Measurements from ENCODE around the gene NAALADL2. TPM values are rescaled to one million over a fixed set of nuclear protein-coding genes. Genes with fewer than 3 reads are reported as not detected.

Gene NAALADL2
- total and polyA plus RNA-seq, 2 donors (not counting 1 experiment from before 2014, with no cell fraction given): not detected

GRCh38 chr3:175477651-175478224 lies 618.6 kb downstream of the NAALADL2 start:
- no peaks in the 10 kb centered on the region for H3K27me3 ChIP-seq (replicated peaks in 1 of 4; ENCODE audit: control extremely low read depth in 1 of 4, control insufficient read depth in 3 of 4, insufficient read depth in 4 of 4, low read length in 3 of 4)
- H3K27ac ChIP-seq (ENCODE audit: low read length in 2 of 2): no peak overlapping the region
- H2AFZ ChIP-seq (ENCODE audit: insufficient read depth, low read depth, low read length, poor library complexity, severe bottlenecking): no peak overlapping the region
- Mint-ChIP-seq H3K9me3 (ENCODE audit: insufficient read depth) (no peaks in the 10 kb centered on the region), H3K4me3 (no peak overlapping the region), H3K27me3 (no peaks in the 10 kb centered on the region), H3K27ac (no peak overlapping the region), H3K4me1 (no peaks in the 10 kb centered on the region)
- no peak overlapping the region for H3K4me3 ChIP-seq (ENCODE audit: control extremely low read depth in 1 of 5, extremely low read depth in 1 of 5, insufficient read depth in 1 of 5, low read depth in 2 of 5, low read length in 4 of 5)
- no peaks in the 10 kb centered on the region for H3K4me1 ChIP-seq (ENCODE audit: control insufficient read depth in 2 of 2, insufficient read depth in 2 of 2, low read length in 2 of 2)
- POLR2A ChIA-PET: no interaction called here
- H3K79me2 ChIP-seq (ENCODE audit: control insufficient read depth, insufficient read depth, low read length): no peaks in the 10 kb centered on the region
- intact Hi-C loops (cut with micrococcal nuclease): no loop called here
- no peaks in the 10 kb centered on the region for H3K9me3 ChIP-seq (ENCODE audit: control extremely low read depth in 1 of 3, control insufficient read depth in 2 of 3, insufficient read depth in 1 of 3, low read length in 2 of 3)
- DNase-seq (no peak), ATAC-seq (ENCODE audit: low read depth) (no peak)
- H3K9ac ChIP-seq (ENCODE audit: low read length): no peak overlapping the region
- H3K4me2 ChIP-seq (replicated peaks; ENCODE audit: low read depth, low read length, poor library complexity, severe bottlenecking): no peak overlapping the region
- no CpG with 5 or more reads among the region's 2 CpGs for WGBS (ENCODE audit: insufficient coverage)
- no peaks in the 10 kb centered on the region for H3K36me3 ChIP-seq (replicated peaks in 1 of 2; ENCODE audit: control extremely low read depth in 1 of 2, control insufficient read depth in 1 of 2, extremely low read depth in 1 of 2, insufficient read depth in 2 of 2, low read length in 1 of 2)
- CTCF ChIA-PET: no interaction called here
- TF ChIP-seq EZH2 (IDR thresholded peaks at IDR 0.05; ENCODE audit: borderline replicate concordance, insufficient read depth, low read depth, low read length, poor library complexity, severe bottlenecking): no peak
- no peak for TF ChIP-seq CTCF (IDR thresholded peaks at IDR 0.05)
- no peaks in the 10 kb centered on the region for H4K20me1 ChIP-seq (ENCODE audit: control insufficient read depth, insufficient read depth, low read length, poor library complexity, severe bottlenecking)

DNA sequence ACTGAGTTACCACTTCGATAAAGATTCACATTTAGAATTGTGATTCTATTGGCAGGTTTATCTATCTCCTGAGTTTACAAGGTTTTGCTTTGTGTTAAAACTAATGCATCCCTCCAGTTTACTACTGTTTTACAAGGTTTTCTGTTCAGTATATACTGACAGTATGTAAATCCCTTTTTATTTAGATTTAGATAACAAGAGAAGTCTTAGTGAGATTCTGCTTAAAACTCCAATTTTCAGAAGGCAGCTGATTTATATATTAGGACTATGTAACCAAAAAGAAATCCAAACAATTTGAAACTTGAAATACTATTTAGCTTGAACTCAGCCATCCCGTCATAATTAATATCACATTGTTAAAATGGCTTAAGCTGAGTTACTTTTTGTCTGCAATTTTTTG lies 619.2 kb downstream of the NAALADL2 start:
- no peaks in the 10 kb centered on the region for H3K27me3 ChIP-seq (replicated peaks in 1 of 4; ENCODE audit: control extremely low read depth in 1 of 4, control insufficient read depth in 3 of 4, insufficient read depth in 4 of 4, low read length in 3 of 4)
- intact Hi-C loops (cut with micrococcal nuclease): no loop called here
- H2AFZ ChIP-seq (ENCODE audit: insufficient read depth, low read depth, low read length, poor library complexity, severe bottlenecking): no peak overlapping the region
- no peak overlapping the region for H3K27ac Mint-ChIP-seq
- H3K4me3 Mint-ChIP-seq: no peak overlapping the region
- no peaks in the 10 kb centered on the region for H3K4me1 Mint-ChIP-seq
- H3K9me3 ChIP-seq (ENCODE audit: control extremely low read depth in 1 of 3, control insufficient read depth in 2 of 3, insufficient read depth in 1 of 3, low read length in 2 of 3): no peaks in the 10 kb centered on the region
- no peak overlapping the region for H3K27ac ChIP-seq (ENCODE audit: low read length in 2 of 2)
- H3K9ac ChIP-seq (ENCODE audit: low read length): no peak overlapping the region
- H3K4me3 ChIP-seq (ENCODE audit: control extremely low read depth in 1 of 5, extremely low read depth in 1 of 5, insufficient read depth in 1 of 5, low read depth in 2 of 5, low read length in 4 of 5): no peak overlapping the region
- TF ChIP-seq EZH2 (IDR thresholded peaks at IDR 0.05; ENCODE audit: borderline replicate concordance, insufficient read depth, low read depth, low read length, poor library complexity, severe bottlenecking) (no peak), CTCF (IDR thresholded peaks at IDR 0.05) (no peak)
- CTCF ChIA-PET: no interaction called here
- no peaks in the 10 kb centered on the region for H3K79me2 ChIP-seq (ENCODE audit: control insufficient read depth, insufficient read depth, low read length)
- no peaks in the 10 kb centered on the region for H3K36me3 ChIP-seq (replicated peaks in 1 of 2; ENCODE audit: control extremely low read depth in 1 of 2, control insufficient read depth in 1 of 2, extremely low read depth in 1 of 2, insufficient read depth in 2 of 2, low read length in 1 of 2)
- H3K4me1 ChIP-seq (ENCODE audit: control insufficient read depth in 2 of 2, insufficient read depth in 2 of 2, low read length in 2 of 2): no peaks in the 10 kb centered on the region
- no peaks in the 10 kb centered on the region for H4K20me1 ChIP-seq (ENCODE audit: control insufficient read depth, insufficient read depth, low read length, poor library complexity, severe bottlenecking)
- no CpG with 5 or more reads among the region's 2 CpGs for WGBS (ENCODE audit: insufficient coverage)
- H3K9me3 Mint-ChIP-seq (ENCODE audit: insufficient read depth): no peaks in the 10 kb centered on the region
- H3K4me2 ChIP-seq (replicated peaks; ENCODE audit: low read depth, low read length, poor library complexity, severe bottlenecking): no peak overlapping the region
- DNase-seq: no peak
- no peak for ATAC-seq (ENCODE audit: low read depth)
- H3K27me3 Mint-ChIP-seq: no peaks in the 10 kb centered on the region
- POLR2A ChIA-PET: no interaction called here

All from B cell (primary cell).